IPS-NIHi7 (cell line): ENCODE data around the gene TMEM187.
"Not testable (repeated sequence)": the region's sequence is repeated elsewhere in the genome, so short reads cannot be mapped to it uniquely, and the experiment has no call there.

ENCODE experiments used
- DNase-seq: peaks from one replicate; pipeline ENCODE4 v3.0.0; 2012; ENCODE audit warnings: mixed read lengths; ENCODE audit errors: extremely low spot score

Gene TMEM187

GRCh38 chrX:153971450-153972367, 845 bp upstream of the TMEM187 start, which contains the start of gene HCFC1:
HCFC1 (minus strand) TSS chrX:153971818; CDS start chrX:153970840, 978 bp downstream.
- peak; percentile 61 for DNase-seq

GRCh38 chrX:153973127-153974002, 811 bp downstream of the TMEM187 start:
- no peak for DNase-seq

- DNase-seq = no peak
These were observed 1.6 kb downstream of the TMEM187 start for GRCh38 chrX:153974003-153974725.

- no peak for DNase-seq
These were observed 2.3 kb downstream of the TMEM187 start for GRCh38 chrX:153974726-153975286.

GRCh38 chrX:153980394-153980793, 7.8 kb downstream of the TMEM187 start:
- not testable (repeated sequence) for DNase-seq

GRCh38 chrX:153981231-153981630, 8.7 kb downstream of the TMEM187 start:
- DNase-seq = no peak

GRCh38 chrX:153981771-153982533, 9.4 kb downstream of the TMEM187 start:
- DNase-seq = no peak

GRCh38 chrX:153983321-153983801, 10.8 kb downstream of the TMEM187 start:
- no peak for DNase-seq

GRCh38 chrX:153984351-153985178, 12.0 kb downstream of the TMEM187 start:
- no peak for DNase-seq

- no peak for DNase-seq
These were observed 15.9 kb downstream of the TMEM187 start for GRCh38 chrX:153988493-153988892.

GRCh38 chrX:153989973-153990655, 17.6 kb downstream of the TMEM187 start:
- no peak for DNase-seq

- DNase-seq = no peak
These were observed 18.5 kb downstream of the TMEM187 start for GRCh38 chrX:153991013-153991580.

- no peak for DNase-seq
These were observed 19.6 kb downstream of the TMEM187 start for GRCh38 chrX:153992180-153992579.

GRCh38 chrX:153993079-153993478, 20.5 kb downstream of the TMEM187 start:
- DNase-seq = no peak

- DNase-seq = no peak
These were observed 21.4 kb downstream of the TMEM187 start for GRCh38 chrX:153993978-153994377.

- DNase-seq = not testable (repeated sequence)
These were observed 21.8 kb downstream of the TMEM187 start for GRCh38 chrX:153994398-153994797.

GRCh38 chrX:153995504-153995903, 22.9 kb downstream of the TMEM187 start:
- DNase-seq = no peak

GRCh38 chrX:153999359-154000037, 26.9 kb downstream of the TMEM187 start:
- DNase-seq = no peak
